NCI-H2171 (cell line): Measurements from ENCODE around the gene TRIM47.
"Not testable (repeated sequence)": the region's sequence is repeated elsewhere in the genome, so short reads cannot be mapped to it uniquely, and the experiment has no call there.

Experiments used
- DNase-seq: peaks from one replicate; lab custom pipeline; 2025; lab: John Stamatoyannopoulos, UW

Gene TRIM47

DNA sequence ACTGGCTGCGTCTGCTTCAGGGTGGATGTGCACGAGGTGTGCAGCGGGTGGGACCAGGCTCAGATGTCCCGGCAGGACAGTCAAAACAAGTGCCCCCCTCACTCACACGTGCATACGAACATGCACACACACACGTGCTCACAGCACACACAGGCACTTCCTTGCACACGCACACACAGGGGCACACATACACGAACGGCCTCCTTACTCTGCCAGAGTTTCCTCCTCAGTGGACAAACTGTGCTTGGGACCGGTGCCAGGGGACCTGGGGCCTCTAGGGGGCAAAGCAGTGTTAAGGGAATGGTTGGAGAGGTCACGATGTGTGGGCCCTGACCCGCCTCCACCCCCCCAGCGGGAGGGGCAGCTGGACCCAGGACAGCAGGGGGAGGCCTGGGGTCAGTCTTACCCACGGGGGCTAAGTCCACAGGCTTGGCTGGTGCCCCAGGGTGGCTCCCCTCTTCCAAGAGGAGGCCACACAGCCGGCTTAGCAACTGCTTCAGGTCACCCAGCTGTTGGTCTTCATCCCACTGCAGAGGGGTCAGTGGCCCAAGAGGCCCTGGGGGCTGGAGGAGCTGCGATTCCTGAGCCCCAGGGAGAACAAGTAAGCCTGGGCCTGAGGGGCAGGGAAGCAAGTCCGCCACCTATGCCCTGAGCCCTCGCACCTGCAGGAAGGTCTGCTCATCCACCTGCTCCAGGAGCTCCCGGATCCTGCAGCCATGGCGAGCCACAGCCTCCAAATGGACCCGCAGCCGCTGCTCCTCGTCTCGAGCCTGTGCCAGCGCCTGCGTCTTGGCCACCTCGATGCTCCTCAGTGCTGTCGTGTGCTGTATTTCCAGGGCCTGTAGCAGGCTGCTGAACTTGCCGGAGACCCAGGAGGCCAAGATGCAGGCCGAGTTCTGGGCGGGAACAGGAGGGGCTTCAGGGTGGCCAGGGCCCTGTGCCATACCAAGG lies 13.5 kb upstream of the TRIM47 start:
- no peak for DNase-seq

DNA sequence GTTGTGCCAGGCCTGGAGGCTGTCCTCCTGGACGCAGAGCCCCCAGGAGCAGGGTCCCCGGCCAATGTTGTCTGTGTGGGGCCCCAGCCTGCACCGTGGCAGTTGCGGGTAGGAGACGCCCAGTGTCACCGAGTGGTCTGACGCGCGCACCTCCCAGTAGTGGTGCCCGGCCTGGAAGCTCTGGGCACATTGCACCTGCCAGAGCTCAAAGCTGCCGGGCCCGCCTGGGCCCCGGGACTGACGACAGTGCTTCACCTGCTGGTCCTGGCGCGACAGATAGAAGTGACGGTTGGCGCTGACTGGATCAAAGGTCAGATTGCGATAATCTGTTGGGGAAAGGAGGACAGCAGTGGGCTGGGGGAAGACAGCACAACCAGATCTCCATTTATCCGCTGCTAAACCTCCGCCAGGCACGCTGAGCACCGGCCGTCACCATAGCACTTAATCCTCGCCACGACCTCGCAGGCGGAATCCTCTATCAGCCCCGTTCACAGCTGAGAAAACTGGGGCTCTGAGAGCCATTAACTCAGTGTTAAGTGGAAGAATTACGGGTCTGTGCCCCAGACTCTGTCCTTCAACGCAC lies 12.7 kb upstream of the TRIM47 start:
- DNase-seq, result no peak

DNA sequence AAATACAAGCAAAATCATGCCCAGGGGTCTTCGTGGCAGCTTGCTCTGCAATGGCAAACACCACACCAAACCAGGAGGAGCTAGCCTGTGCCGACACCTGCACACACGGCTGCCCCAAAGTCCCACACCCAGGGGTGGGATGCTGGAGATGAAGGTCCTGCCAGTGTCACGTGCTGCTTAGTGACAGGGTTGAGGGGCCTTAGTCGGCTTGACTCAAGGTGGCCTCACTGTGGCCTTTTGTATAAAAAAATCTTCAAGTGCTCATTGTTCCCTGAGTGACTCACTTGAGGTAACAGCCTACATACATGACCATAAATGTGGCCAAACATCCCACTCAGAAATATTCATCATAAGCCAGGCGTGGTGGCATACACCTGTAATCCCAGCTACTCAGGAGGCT lies 11.1 kb upstream of the TRIM47 start:
- no peak for DNase-seq

DNA sequence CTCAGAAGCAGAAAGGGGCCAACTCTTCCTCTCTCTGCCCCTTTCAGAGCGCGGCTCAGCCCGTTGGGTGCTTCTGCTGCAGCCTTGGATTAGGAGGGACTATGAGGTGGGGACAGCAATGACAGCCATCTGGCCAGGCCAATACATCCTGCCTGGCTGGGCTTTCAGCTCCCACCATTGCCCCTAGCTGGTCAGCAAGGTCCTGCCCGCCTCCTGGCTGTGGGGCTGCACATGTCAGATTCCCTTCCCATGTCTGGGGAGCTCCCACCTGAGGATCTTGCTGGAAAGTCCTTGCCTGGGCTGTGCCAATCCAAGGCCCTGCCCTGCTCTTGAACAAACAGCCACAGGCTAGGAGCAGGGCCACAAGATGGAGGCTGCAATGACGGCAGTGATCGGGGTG lies 10.1 kb upstream of the TRIM47 start:
- DNase-seq, result no peak

DNA sequence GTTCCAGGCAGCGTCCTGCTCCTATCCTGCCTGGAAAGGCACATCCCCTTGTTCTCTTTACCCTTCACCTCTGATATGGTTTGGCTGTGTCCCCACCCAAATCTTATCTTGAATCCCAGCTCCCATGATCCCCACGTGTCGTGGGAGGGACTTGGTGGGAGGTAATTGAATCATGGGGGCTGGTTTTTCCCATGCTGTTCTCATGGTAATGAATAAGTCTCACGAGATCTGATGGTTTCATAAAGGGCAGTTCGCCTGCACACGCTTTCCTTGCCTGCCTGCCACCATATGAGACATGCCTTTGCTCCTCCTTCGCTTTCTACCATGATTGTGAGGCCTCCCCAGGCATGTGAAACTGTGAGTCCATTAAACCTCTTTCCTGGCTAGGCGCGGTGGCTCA lies 7.5 kb upstream of the TRIM47 start:
- not testable (repeated sequence) for DNase-seq

DNA sequence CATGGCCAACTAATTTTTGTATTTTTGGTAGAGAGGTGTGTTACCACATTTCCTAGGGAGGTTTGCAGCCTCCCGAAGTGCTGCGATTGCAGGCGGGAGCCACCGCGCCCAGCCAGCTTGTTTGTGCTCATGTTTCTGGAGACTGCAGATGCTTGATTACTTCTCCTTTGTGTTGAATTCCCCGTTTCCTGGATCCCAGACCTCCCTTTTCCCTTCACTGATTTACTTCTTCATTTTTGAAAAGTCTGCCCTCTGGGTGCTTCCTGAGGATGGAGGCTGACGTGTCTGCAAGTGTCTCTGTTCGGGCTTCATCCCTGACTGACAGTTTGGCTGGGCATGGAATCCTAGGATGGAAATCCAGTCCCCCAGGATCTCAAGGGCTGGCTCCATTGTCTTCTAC lies 7.0 kb upstream of the TRIM47 start:
- no peak for DNase-seq

DNA sequence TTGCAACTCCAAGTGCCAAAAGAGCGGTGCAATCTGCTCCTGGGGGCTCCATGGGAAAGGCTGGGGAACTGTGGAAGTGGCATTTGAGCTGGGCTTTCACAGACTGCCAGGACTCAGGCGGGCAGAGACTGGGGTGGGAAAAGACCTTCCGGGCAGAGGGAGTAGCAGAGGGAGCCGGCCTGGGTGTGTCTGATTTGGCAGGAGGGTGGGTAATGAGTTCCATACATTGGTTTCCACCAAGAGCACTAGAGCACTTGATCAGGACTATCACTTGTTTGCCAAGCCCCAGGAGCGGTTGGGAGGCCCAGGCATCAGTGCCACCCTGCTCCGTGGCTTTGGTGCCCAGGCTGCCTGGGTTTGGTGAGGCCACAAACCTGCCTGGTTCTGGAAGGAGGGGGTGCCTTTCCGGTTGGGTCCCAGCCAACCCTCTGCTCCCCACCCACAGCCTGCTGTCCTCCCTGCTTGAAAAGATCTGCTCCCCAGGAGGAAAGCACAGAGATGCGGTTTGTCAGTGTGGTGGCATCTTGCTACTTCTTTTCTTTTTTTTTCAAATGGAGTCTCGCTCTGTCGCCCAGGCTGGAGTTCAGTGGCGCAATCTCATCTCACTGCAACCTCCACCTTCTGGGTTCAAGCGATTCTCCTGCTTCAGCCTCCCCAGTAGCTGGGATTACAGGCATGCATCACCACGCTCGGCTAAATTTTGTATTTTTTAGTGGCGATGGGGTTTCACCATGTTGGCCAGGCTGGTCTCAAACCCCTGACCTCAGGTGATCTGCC lies 3.5 kb upstream of the TRIM47 start:
- DNase-seq, result no peak

DNA sequence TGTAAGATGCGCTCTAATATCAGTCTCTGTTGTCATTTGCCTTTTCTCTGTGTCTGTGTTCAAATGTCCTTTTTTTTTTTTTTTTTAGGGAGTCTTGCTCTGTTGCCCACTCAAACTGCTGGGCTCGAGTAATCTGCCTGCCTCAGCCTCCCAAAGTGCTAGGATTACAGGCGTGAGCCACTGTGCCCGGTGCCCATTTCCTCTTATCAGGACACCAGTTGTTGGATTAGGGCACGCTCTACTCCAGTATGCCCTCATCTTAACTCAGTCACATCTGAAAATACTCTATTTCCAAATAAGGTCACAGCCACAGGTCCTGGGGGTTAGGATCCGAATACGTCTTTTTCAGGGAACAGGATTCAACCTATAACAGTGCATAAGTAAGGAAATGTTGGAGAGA lies 1.9 kb upstream of the TRIM47 start:
- DNase-seq, result no peak

DNA sequence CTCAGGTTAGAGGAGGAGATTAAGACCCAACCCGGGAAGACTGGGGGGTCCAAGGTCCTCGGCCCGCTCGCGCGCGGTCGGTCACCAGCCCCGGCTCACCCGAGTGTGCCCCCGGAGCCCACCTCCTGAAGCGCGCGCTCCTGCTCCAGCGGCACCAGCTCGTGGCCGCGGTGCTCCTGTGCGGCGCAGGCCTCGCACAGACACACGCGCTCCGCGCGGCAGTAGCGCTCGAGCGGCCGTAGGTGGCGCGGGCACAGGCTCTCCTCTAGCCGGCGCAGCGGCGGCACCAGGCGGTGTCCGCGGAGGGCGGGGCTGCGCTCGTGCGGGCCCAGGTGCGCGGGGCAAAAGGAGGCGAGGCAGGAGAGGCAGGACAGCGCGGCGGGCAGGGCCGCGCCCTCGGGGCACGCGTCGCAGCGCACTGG lies 618 bp downstream of the TRIM47 start:
- peak; percentile 72 for DNase-seq

DNA sequence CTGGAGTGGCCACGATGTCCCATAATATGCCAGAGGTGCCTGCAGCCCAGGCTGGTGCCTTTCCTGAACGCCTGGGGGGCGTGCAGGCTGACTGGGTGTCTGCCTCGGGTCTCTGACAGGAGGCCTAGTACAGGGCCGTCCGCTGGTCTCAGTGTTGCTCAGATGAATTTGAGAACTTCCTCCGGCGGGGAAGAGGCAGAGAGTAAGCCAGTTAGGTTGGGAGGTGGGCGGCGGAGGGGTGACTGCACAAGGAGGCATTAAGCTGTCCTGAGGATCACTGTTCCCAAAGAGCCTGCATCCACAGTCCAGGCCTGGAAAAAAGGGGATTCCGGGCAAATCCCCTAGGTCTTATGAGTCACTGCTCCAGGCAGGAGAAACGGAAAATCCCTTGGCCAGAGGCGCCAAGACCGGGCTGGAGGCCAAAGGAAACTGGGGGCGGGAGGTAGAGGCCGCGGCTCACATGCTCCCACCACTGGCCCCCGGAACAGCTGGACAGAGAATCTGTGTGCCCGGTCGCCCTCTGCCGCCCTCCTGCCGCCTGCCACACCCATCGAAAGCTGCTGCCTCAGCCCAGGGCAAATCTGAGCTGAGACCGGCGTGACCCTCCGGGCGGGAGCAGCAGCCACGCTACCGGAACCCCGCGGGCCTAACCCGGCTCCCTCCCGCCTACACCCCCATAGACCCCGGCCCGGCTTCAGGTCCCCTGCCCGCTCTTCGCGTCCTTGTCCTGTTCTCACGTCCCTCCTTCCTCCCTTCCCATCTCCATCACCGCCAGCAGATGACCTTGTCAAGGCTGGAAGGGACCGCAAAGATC lies 1.2 kb downstream of the TRIM47 start:
- DNase-seq, result peak; percentile 36

DNA sequence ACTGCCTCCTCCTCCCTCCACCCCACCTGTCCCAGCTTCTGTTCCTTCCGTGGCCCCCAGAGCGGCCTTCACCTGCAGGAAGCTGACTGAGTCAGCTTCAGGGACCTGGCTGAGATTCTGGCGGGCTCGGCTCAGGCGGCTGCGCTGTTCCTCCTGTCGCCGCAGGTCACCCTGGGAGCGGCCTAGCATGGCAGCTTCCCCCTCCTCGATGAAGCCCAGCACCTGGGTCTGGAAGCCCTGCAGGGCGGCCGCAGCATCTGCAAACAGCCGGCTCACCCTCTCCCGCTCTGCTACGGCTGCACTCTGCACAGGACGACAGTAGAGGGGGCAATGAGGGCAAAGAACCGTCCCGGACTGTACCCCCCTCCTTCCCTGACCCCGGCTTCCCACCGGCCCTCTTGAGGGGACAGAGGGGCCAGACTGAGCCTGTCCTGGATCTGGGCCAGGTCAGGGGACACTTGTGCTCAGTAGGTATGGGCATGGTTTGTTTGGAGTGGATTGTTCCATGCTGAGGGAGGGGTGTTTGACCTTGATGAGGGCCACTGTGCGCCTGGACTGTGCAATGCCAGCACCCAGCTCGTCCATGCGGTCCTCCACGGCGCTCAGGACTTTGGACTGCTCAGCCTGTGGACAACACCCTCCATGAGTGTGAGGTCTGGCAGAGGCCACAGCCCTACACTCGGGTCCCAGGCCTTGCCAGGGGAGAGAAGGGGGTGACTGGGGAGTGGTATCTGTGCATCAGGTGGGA lies 2.0 kb downstream of the TRIM47 start:
- DNase-seq, result peak; percentile 82

DNA sequence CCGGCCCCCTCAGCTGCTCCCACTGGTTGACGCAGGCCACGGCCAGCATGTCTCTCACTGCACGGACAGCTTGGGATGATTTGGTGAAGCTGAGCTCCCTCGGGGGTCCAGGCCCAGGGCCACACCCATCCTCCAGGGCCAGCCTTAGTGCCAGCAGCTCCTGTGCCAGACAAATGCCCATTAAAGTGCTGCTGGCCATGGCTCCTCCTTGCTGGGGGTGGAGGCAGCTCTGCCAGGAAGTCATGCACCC lies 2.5 kb downstream of the TRIM47 start:
- no peak for DNase-seq

DNA sequence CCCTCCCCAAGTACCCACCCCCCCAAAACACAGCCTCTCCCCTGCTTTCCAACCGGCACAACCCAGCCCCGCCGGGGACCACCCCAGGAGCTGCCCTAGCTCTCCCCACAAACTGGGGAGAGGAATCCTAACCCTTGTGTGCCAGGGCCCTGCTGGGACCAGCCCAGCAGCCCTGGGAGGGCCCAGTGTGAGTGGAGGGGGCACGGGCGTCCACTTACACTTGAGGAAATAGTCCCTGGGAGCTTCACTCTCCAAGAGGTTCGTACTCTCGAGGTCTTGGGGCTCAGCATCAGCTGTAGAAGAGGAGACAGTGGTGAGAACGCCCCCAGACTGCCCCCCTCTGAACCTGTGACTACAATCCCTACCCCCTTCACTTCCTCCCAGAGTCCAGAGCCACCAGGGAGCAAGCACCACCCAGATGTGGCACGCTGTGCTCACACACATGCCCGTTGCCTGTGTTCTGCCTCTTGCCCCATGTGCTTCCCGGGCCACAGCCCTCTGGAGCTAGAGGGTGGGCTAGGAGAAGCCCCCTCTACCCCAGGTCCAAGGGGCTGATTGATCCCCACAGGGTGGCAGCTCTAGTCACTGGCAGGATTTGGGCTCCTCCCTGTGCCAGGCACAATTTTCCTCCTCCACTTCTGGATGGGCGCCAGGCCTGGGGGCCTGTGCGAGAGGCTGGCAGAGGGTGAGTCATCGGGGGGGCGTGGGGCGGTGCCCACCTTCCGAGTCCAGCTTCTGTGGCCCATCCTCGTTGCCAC lies 3.0 kb downstream of the TRIM47 start:
- DNase-seq, result no peak

DNA sequence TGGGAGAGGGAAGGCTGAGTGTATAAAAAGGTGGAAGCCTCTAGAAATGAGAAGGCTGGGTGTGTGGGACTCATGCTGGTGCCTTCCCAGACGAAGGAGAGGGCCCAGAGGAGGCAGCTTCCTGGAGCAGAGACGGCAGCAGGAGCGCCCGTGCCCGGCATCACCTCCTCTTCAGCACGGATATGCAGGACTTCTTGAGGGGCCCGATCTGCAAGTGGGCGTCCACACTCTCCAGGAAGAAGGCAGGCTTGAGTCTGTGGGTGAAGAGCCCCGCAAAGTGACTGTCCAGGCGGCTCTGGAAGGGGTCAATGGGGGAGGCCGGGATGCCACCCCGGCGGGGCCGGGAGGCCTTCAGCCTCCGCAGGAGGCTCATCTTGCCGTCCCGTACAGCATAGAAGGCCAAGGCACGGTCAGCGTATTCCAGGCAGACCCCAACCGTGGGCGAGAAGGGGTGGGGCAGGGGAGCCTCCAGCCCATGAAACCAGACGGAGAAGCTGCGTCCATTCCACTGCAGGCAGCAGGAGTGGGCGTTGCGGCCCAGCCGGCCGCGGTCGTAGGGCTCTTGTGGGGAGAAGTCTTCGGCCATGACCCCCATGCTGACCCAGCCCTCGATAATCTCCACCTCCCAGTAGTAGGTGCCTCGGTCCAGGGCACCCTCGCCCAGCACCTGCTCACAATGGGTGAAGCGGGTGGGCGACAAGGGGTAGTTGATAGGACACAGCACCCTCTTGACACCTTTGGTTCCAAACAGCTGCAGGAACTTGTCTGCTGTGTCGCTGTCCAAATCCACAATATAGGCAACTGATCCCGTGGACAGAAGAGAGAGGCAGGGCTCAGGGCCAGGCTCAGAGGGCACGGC lies 3.8 kb downstream of the TRIM47 start:
- DNase-seq, result no peak

DNA sequence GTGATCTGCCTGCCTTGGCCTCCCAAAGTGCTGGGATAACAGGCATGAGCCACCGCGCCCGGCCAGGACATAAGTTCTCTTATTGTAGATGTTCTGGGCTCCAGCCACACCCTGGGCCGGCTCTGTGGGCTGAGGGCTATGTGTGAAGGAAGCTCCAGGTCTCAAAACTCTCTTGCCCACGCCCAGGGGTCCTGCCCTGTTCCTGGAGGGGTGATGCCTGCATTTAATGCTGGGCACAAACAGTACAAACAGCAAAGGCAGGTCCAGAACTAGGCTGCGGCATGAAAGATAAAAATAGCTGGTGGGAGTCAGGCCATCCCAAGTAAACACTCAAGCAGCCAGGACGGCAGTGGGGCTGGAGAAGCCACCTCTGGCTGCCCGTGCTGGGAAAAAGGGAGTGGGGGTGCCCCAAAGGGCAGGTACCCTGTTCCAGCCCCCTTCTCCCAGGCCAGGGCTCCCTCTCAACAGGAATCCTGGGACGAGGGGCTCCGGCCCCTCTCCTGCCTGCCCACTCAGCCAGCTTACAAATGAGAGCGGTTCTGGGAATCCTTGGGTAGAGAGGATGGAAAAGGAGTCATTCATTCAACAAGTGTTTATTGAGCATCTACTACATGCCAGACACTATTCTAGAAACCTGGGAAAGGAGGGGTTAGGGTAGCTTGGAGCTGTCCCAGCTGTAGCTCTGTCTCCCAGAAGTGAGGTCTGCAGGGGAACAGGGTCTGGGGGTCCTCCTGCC lies 4.6 kb downstream of the TRIM47 start:
- DNase-seq, result no peak

DNA sequence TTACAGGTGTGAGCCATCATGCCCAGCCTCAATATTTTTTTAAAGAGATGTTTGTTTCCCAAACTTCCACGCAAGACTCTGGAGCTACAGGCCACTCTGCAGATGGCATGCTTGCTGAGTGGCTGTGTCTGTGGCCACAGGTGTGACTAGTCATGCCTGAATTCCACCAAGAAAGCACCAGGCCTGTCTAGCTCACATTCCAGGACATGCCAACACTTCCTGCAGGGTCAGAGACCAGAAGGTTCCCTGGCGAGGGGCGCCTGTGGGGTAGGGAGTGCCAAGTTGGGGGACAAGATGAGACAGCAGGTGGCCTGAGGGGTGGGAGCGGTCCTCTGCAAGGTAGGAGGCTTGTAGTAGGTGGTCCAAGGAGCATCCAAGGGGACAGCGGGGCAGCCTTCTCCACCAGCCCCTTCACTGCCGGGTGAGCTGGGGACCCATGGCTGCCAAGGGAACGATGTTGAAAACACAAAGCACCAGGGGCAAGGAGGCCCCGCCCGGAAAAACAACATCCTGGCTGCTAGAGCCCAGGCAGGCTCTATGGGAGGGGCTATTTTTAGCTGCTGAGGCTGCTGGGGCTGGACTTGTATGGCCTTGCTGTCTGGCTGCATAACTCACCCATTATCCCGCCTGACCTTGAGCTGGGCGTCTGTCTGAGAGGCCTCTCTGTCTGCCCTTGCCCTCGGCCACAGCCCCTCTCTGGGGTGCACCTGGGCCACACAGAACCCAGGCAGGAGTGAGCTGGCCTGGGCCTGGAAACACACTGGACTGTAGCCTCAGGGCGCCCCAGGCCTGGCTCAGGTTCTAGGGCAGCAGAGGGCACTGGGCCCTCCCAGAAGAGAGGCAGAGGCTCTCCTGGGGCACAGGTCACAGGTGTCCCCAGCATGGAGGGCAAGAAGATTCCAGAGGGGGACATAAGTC lies 5.7 kb downstream of the TRIM47 start:
- DNase-seq, result no peak

DNA sequence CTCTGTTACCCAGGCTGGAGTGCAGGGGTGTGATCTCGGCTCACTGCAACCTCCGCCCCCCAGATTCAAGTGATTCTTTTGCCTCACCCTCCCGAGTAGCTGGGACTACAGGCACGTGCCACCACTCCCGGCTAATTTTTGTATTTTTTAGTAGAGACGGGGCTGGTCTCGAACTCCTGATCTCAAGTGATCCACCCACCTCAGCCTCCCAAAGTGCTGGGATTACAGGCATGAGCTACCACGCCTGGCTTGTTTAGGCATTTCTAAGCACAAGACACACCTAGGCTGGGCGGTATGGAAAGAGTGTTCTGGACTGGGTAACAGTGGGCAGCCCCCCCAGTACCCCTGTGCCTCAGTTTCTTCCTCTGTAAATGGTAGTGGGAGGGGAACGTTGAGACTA lies 8.2 kb downstream of the TRIM47 start:
- DNase-seq, result not testable (repeated sequence)
